ENCODE data around the gene PKD2L1. TPM values are rescaled to one million over a fixed set of nuclear protein-coding genes. Genes with fewer than 3 reads are reported as not detected.
A peak's percentile ranks its signal among the peaks of the same experiment; 100 is the strongest.
"Not testable (repeated sequence)": the region's sequence is repeated elsewhere in the genome, so short reads cannot be mapped to it uniquely, and the experiment has no call there.

Gene PKD2L1
- polyA plus RNA-seq, 1 donor (not counting 4 experiments of a cell fraction or from before 2014, with no cell fraction given) = not detected

DNA sequence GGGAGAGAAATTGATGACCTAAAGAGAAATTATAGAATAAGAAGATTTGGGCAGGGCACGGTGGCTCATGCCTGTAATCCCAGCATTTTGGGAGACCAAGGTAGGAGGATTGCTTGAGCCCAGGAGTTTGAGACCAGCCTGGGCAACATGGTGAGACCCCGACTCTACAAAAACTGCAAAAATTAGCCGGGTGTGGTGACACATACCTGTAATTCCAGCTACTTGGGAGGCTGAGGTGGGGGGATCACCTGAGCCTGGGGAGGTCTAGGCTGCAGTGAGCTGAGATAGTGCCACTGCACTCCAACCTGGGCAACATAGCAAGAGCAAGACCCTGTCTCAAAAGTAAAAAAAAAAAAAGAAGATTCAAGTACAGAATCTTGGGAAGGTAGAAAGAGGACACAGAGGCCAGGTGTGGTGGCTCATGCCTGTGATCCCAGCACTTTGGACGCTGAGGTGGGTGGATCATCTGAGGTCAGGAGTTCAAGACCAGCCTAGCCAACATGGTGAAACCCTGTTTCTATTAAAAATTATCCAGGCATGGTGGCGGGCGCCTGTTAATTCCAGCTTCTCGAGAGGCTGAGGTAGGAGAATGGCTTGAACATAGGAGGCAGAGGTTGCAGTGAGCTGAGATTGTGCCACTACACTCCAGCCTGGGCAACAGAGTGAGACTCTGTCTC, 44.8 kb upstream of the PKD2L1 start:
- H4K20me1 ChIP-seq (ENCODE audit: control insufficient read depth, extremely low read depth, insufficient read depth, low read length); DNase-seq (ENCODE audit: low read depth, low spot score); dilution Hi-C loops (cut with MboI; ENCODE audit: extremely low pct_ligation_motif_present, low sequenced_read_pairs); H3K9me1 ChIP-seq (ENCODE audit: control insufficient read depth, extremely low read depth, insufficient read depth, low read length); H3K9me3 ChIP-seq (ENCODE audit: control insufficient read depth, low read depth, low read length); H3K79me2 ChIP-seq (ENCODE audit: control insufficient read depth, insufficient read depth, low read length); FAIRE-seq; H2AFZ ChIP-seq (ENCODE audit: control insufficient read depth, low read length); H3K27me3 ChIP-seq (ENCODE audit: control insufficient read depth, extremely low read depth, insufficient read depth, low read length); H3K36me3 ChIP-seq (ENCODE audit: control insufficient read depth in 2 of 2, extremely low read depth in 1 of 2, insufficient read depth in 2 of 2, low read length in 2 of 2): not testable (repeated sequence)
- Histone ChIP-seq H3K4me1 (ENCODE audit: control insufficient read depth, extremely low read depth, insufficient read depth, low read length) (peaks cover 49% of the 10 kb centered on the region), H3K4me3 (ENCODE audit: control insufficient read depth in 2 of 3, extremely low read depth in 1 of 3, insufficient read depth in 2 of 3, low read depth in 1 of 3, low read length in 3 of 3) (peak overlapping the region; percentile 34 to 74 (median 51)), H3K4me2 (ENCODE audit: control insufficient read depth, extremely low read depth, insufficient read depth, low read depth, low read length) (peak overlapping the region; percentile 91), H3K27ac (ENCODE audit: control insufficient read depth, insufficient read depth, low read length) (peak overlapping the region; percentile 100), H3K9ac (ENCODE audit: control insufficient read depth, extremely low read depth, insufficient read depth, low read length) (peak overlapping the region; percentile 99)

DNA sequence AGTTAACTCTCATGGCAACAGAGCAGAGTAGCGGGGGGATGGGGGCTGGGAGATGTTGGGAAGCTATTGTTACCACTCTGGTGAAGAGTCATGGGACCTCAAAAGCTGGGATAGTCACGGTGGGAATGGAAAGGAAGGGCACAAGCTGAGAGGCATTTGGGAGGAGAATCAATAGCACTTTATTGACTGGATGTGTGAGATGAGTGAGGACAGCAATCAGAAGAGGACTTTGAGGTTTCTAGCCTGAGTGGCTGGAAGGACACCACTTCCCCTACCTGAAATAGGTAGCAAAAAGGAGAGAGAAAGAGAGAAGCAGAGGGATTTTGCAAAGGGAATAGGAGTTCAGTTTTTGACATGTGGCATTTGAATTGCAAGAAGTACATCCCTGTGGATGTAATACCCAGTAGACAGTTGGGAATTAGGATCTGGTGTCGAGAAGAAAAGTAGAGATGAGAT, 44.2 kb upstream of the PKD2L1 start:
- Histone ChIP-seq H3K4me2 (ENCODE audit: control insufficient read depth, extremely low read depth, insufficient read depth, low read depth, low read length) (peak overlapping the region; percentile 91), H4K20me1 (ENCODE audit: control insufficient read depth, extremely low read depth, insufficient read depth, low read length) (no peaks in the 10 kb centered on the region), H3K9me1 (ENCODE audit: control insufficient read depth, extremely low read depth, insufficient read depth, low read length) (no peaks in the 10 kb centered on the region), H3K9ac (ENCODE audit: control insufficient read depth, extremely low read depth, insufficient read depth, low read length) (peak overlapping the region; percentile 99), H3K27me3 (ENCODE audit: control insufficient read depth, extremely low read depth, insufficient read depth, low read length) (no peaks in the 10 kb centered on the region), H3K4me1 (ENCODE audit: control insufficient read depth, extremely low read depth, insufficient read depth, low read length) (peaks cover 49% of the 10 kb centered on the region), H3K4me3 (ENCODE audit: control insufficient read depth in 2 of 3, extremely low read depth in 1 of 3, insufficient read depth in 2 of 3, low read depth in 1 of 3, low read length in 3 of 3) (peak overlapping the region; percentile 34 to 74 (median 51)), H3K9me3 (ENCODE audit: control insufficient read depth, low read depth, low read length) (no peaks in the 10 kb centered on the region), H3K27ac (ENCODE audit: control insufficient read depth, insufficient read depth, low read length) (peak overlapping the region; percentile 100), H3K79me2 (ENCODE audit: control insufficient read depth, insufficient read depth, low read length) (no peaks in the 10 kb centered on the region), H2AFZ (ENCODE audit: control insufficient read depth, low read length) (no peak overlapping the region), H3K36me3 (ENCODE audit: control insufficient read depth in 2 of 2, extremely low read depth in 1 of 2, insufficient read depth in 2 of 2, low read length in 2 of 2) (no peaks in the 10 kb centered on the region)
- DNase-seq (ENCODE audit: low read depth, low spot score) = no peak
- TF ChIP-seq, protein P1, sequence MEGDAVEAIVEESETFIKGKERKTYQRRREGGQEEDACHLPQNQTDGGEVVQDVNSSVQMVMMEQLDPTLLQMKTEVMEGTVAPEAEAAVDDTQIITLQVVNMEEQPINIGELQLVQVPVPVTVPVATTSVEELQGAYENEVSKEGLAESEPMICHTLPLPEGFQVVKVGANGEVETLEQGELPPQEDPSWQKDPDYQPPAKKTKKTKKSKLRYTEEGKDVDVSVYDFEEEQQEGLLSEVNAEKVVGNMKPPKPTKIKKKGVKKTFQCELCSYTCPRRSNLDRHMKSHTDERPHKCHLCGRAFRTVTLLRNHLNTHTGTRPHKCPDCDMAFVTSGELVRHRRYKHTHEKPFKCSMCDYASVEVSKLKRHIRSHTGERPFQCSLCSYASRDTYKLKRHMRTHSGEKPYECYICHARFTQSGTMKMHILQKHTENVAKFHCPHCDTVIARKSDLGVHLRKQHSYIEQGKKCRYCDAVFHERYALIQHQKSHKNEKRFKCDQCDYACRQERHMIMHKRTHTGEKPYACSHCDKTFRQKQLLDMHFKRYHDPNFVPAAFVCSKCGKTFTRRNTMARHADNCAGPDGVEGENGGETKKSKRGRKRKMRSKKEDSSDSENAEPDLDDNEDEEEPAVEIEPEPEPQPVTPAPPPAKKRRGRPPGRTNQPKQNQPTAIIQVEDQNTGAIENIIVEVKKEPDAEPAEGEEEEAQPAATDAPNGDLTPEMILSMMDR (optimal IDR thresholded peaks at IDR 0.05 in 1 of 3, IDR thresholded peaks at IDR 0.05 in 1 of 3, conservative IDR thresholded peaks at IDR 0.05 in 1 of 3; ENCODE audit: extremely low read depth in 1 of 3, insufficient read depth in 2 of 3, low read length in 3 of 3) = no peak
- no peak for TF ChIP-seq EZH2 (IDR thresholded peaks at IDR 0.05; ENCODE audit: low read length)
- dilution Hi-C loops (cut with MboI; ENCODE audit: extremely low pct_ligation_motif_present, low sequenced_read_pairs) = no loop called here
- FAIRE-seq = no peak

All from keratinocyte (primary cell).